ENCODE measurements around the gene BIRC3.

GRCh38 chr11:102341844-102342318, 24.6 kb downstream of the BIRC3 start:
- TF ChIP-seq POLR2AphosphoS5 (IDR thresholded peaks at IDR 0.05; ENCODE audit: low read depth, low read length) (no peak), POLR2A (IDR thresholded peaks at IDR 0.05; ENCODE audit: low read depth, low read length) (no peak), PAX5 (IDR thresholded peaks at IDR 0.05; ENCODE audit: insufficient read depth, low read length, severe bottlenecking) (no peak), TAF1 (IDR thresholded peaks at IDR 0.05; ENCODE audit: low read depth, low read length) (no peak)
